GM23338 (cell line): Measurements from ENCODE around the gene FAM174C. TPM values are rescaled to one million over a fixed set of nuclear protein-coding genes. Genes with fewer than 3 reads are reported as not detected.

Experiments used
- ATAC-seq: fragments of 200-7000 bp; cut with Tn5 transposase; 3 replicates; pipeline ENCODE4 v1.9.1; 2020
- DNase-seq: peaks from one replicate; pipeline ENCODE4 v3.0.0-alpha.2; 2015; ENCODE audit warnings: low spot score
- H2AFZ ChIP-seq: fragments of 200-600 bp; sonication (generic); 2 replicates; pipeline ENCODE4 v1.8.0; 2016; ENCODE audit warnings: antibody characterized with exemption, mild to moderate bottlenecking, moderate library complexity
- H3F3A ChIP-seq: fragments of 200-600 bp; sonication (generic); replicated peaks from 2 replicates; pipeline ENCODE4 v1.8.0; 2017; ENCODE audit warnings: antibody characterized with exemption, mixed run types, low read depth
- H3K27ac ChIP-seq: fragments of 200-600 bp; sonication (generic); 2 replicates; pipeline ENCODE4 v1.6.1; 2016; ENCODE audit warnings: low read depth
- H3K27me3 ChIP-seq: fragments of 200-600 bp; sonication (generic); 2 replicates; pipeline ENCODE4 v1.8.0; 2016; ENCODE audit warnings: mild to moderate bottlenecking, mixed run types, moderate library complexity; ENCODE audit not compliant: insufficient read depth
- H3K36me3 ChIP-seq: fragments of 200-600 bp; sonication (generic); 2 replicates; pipeline ENCODE4 v1.8.0; 2016; ENCODE audit warnings: mild to moderate bottlenecking; ENCODE audit not compliant: insufficient read depth
- H3K4me1 ChIP-seq: fragments of 200-600 bp; sonication (generic); 2 replicates; pipeline ENCODE4 v1.8.0; 2016; ENCODE audit warnings: mild to moderate bottlenecking, moderate library complexity; ENCODE audit not compliant: insufficient read depth
- H3K4me2 ChIP-seq: fragments of 200-600 bp; sonication (generic); 2 replicates; pipeline ENCODE4 v1.7.1; 2017; ENCODE audit warnings: mixed run types
- H3K4me3 ChIP-seq: fragments of 200-600 bp; sonication (generic); 2 replicates; pipeline ENCODE4 v1.6.1; 2016; ENCODE audit warnings: mixed run types
- H3K79me2 ChIP-seq: fragments of 200-600 bp; sonication (generic); replicated peaks from 2 replicates; pipeline ENCODE4 v1.8.0; 2017; ENCODE audit warnings: mild to moderate bottlenecking; ENCODE audit not compliant: insufficient read depth
- H3K9me2 ChIP-seq: fragments of 200-600 bp; sonication (generic); 2 replicates; pipeline ENCODE4 v1.8.0; 2017; ENCODE audit not compliant: insufficient read depth
- H4K20me1 ChIP-seq: fragments of 200-600 bp; sonication (generic); replicated peaks from 2 replicates; pipeline ENCODE4 v1.8.0; 2017; ENCODE audit warnings: mild to moderate bottlenecking; ENCODE audit not compliant: insufficient read depth
- H3K27ac Mint-ChIP-seq: 2 replicates; pipeline ENCODE4 v1.8.0; 2020; ENCODE audit warnings: inconsistent platforms, mild to moderate bottlenecking, moderate library complexity, mixed read lengths
- H3K27me3 Mint-ChIP-seq: 3 replicates; pipeline ENCODE4 v1.8.0; 2022; ENCODE audit warnings: low read depth, mild to moderate bottlenecking, moderate library complexity, mixed read lengths, inconsistent platforms; ENCODE audit not compliant: insufficient read depth, poor library complexity
- H3K36me3 Mint-ChIP-seq: 3 replicates; pipeline ENCODE4 v1.8.0; 2021; ENCODE audit warnings: low read depth, mild to moderate bottlenecking, inconsistent platforms, moderate library complexity, mixed read lengths
- H3K4me1 Mint-ChIP-seq: 3 replicates; pipeline ENCODE4 v1.8.0; 2020; ENCODE audit warnings: mild to moderate bottlenecking, inconsistent platforms, mixed read lengths
- H3K4me3 Mint-ChIP-seq: 3 replicates; pipeline ENCODE4 v1.8.0; 2021; ENCODE audit warnings: moderate library complexity, mild to moderate bottlenecking, inconsistent platforms, mixed read lengths
- H3K9me3 Mint-ChIP-seq: 3 replicates; pipeline ENCODE4 v1.8.0; 2020; ENCODE audit warnings: moderate library complexity, mild to moderate bottlenecking, inconsistent platforms, mixed read lengths
- CREB1 ChIP-seq: fragments of 250-450 bp; sonication (Bioruptor Pico); IDR thresholded peaks from 2 replicates; pipeline ENCODE4 v1.5.0; 2020; ENCODE audit warnings: low read depth, mild to moderate bottlenecking, moderate library complexity
- CTCF ChIP-seq, 2 experiments: fragments of 200-600 bp in 1 of 2; sonication (generic) in 1 of 2; conservative IDR thresholded peaks; 2 replicates each; pipeline versions ENCODE4 v1.5.1 to v1.6.1; 2016 to 2017; ENCODE audit warnings: antibody characterized with exemption in 2 of 2, low read depth in 2 of 2, mild to moderate bottlenecking in 2 of 2, moderate library complexity in 1 of 2
- ETS1 ChIP-seq: IDR thresholded peaks from 2 replicates; pipeline ENCODE4 v1.6.1; 2016; ENCODE audit warnings: antibody characterized with exemption
- EZH2 ChIP-seq: fragments of 200-600 bp; sonication (generic); IDR thresholded peaks from one replicate; pipeline ENCODE4 v1.8.0; 2017; ENCODE audit warnings: antibody characterized with exemption, mild to moderate bottlenecking, low read depth; ENCODE audit not compliant: unreplicated experiment
- EZH2phosphoT487 ChIP-seq: fragments of 200-600 bp; sonication (generic); IDR thresholded peaks from one replicate; pipeline ENCODE4 v1.8.1; 2018; ENCODE audit warnings: antibody characterized with exemption; ENCODE audit not compliant: unreplicated experiment
- JUNB ChIP-seq: IDR thresholded peaks from one replicate; pipeline ENCODE4 v1.6.1; 2016; ENCODE audit warnings: antibody characterized with exemption; ENCODE audit not compliant: unreplicated experiment
- NANOG ChIP-seq: IDR thresholded peaks from 2 replicates; pipeline ENCODE4 v1.6.1; 2016; ENCODE audit warnings: antibody characterized with exemption, borderline replicate concordance
- POLR2AphosphoS5 ChIP-seq: IDR thresholded peaks from 2 replicates; pipeline ENCODE4 v1.6.1; 2016; ENCODE audit warnings: antibody characterized with exemption, low read depth
- REST ChIP-seq: IDR thresholded peaks from one replicate; pipeline ENCODE4 v1.6.1; 2018; ENCODE audit warnings: antibody characterized with exemption; ENCODE audit not compliant: unreplicated experiment
- STAT1 ChIP-seq: IDR thresholded peaks from one replicate; pipeline ENCODE4 v1.6.1; 2016; ENCODE audit warnings: antibody characterized with exemption; ENCODE audit not compliant: unreplicated experiment
- ZNF114 ChIP-seq: fragments of 250-450 bp; sonication (Bioruptor Pico); IDR thresholded peaks from 2 replicates; pipeline ENCODE4 v1.5.0; 2020; ENCODE audit warnings: mild to moderate bottlenecking, moderate library complexity
- ZNF331 ChIP-seq: fragments of 250-450 bp; sonication (Bioruptor Pico); IDR thresholded peaks from 2 replicates; pipeline ENCODE4 v1.5.0; 2020; ENCODE audit warnings: low read depth, mild to moderate bottlenecking, moderate library complexity
- polyA plus RNA-seq: library from polyadenylated mRNA; unstranded; fragments of >200 nt; fragmentation: Nextera tagmentation; extraction: Ambion mirVana; gene quantifications from 2 replicates; pipeline ENCODE4 v1.2.1, GENCODE V29; 2016
- total RNA-seq: library from RNA; depleted of rRNA; stranded (reverse); fragments of >200 nt; shearing (Covaris generic); gene quantifications from 2 replicates; pipeline ENCODE4 v1.2.3, GENCODE V29; 2014
- TF ChIP-seq, protein P1 (sequence below): fragments of 250-450 bp; sonication (Bioruptor Pico); IDR thresholded peaks from 2 replicates; pipeline ENCODE4 v1.5.0; 2020; ENCODE audit warnings: mild to moderate bottlenecking, moderate library complexity

FAM174C gene
- total and polyA plus RNA-seq, 2 experiments from 2014 or later = 60.4 to 68.0 TPM

DNA sequence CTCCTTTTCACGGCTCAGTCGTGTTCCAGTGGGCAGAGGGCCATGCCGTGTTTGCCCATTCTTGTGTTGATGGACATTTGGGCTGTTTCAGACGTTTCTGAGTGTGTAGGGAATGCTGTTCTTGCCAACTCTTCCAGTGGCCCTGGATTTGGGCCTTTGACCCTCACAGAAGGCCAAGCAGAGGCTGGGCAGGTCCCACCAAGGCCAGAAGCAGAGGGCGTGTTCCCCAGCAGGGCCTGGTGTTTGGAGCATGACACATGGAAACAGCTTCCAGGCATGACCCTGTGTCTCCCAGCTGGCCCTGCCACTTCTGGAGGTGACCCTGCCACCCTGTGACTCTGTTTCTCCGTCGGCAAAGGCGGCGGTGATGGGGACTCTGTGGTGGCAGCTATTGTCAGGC, 46.2 kb downstream of the FAM174C start:
- Histone ChIP-seq H3K36me3 (no peaks in the 10 kb centered on the region), H2AFZ (no peak overlapping the region), H3K9me2 (no peaks in the 10 kb centered on the region), H4K20me1 (no peaks in the 10 kb centered on the region), H3K4me2 (no peak overlapping the region), H3K27ac (no peak overlapping the region), H3K79me2 (no peaks in the 10 kb centered on the region), H3K27me3 (peaks cover 13% of the 10 kb centered on the region; the same call in 1 of the 2 replicates), H3K4me3 (no peak overlapping the region), H3F3A (no peaks in the 10 kb centered on the region), H3K4me1 (no peaks in the 10 kb centered on the region)
- TF ChIP-seq CTCF (conservative IDR thresholded peaks at IDR 0.05; ENCODE audit: low read depth in 2 of 2) (no peak), REST (no peak), POLR2AphosphoS5 (no peak), CREB1 (no peak), STAT1 (no peak), ZNF114 (CRISPR knock-in tag) (no peak), ZNF331 (CRISPR knock-in tag) (no peak), NANOG (no peak), JUNB (no peak), ETS1 (no peak), EZH2 (no peak), EZH2phosphoT487 (no peak)
- TF ChIP-seq, protein P1, sequence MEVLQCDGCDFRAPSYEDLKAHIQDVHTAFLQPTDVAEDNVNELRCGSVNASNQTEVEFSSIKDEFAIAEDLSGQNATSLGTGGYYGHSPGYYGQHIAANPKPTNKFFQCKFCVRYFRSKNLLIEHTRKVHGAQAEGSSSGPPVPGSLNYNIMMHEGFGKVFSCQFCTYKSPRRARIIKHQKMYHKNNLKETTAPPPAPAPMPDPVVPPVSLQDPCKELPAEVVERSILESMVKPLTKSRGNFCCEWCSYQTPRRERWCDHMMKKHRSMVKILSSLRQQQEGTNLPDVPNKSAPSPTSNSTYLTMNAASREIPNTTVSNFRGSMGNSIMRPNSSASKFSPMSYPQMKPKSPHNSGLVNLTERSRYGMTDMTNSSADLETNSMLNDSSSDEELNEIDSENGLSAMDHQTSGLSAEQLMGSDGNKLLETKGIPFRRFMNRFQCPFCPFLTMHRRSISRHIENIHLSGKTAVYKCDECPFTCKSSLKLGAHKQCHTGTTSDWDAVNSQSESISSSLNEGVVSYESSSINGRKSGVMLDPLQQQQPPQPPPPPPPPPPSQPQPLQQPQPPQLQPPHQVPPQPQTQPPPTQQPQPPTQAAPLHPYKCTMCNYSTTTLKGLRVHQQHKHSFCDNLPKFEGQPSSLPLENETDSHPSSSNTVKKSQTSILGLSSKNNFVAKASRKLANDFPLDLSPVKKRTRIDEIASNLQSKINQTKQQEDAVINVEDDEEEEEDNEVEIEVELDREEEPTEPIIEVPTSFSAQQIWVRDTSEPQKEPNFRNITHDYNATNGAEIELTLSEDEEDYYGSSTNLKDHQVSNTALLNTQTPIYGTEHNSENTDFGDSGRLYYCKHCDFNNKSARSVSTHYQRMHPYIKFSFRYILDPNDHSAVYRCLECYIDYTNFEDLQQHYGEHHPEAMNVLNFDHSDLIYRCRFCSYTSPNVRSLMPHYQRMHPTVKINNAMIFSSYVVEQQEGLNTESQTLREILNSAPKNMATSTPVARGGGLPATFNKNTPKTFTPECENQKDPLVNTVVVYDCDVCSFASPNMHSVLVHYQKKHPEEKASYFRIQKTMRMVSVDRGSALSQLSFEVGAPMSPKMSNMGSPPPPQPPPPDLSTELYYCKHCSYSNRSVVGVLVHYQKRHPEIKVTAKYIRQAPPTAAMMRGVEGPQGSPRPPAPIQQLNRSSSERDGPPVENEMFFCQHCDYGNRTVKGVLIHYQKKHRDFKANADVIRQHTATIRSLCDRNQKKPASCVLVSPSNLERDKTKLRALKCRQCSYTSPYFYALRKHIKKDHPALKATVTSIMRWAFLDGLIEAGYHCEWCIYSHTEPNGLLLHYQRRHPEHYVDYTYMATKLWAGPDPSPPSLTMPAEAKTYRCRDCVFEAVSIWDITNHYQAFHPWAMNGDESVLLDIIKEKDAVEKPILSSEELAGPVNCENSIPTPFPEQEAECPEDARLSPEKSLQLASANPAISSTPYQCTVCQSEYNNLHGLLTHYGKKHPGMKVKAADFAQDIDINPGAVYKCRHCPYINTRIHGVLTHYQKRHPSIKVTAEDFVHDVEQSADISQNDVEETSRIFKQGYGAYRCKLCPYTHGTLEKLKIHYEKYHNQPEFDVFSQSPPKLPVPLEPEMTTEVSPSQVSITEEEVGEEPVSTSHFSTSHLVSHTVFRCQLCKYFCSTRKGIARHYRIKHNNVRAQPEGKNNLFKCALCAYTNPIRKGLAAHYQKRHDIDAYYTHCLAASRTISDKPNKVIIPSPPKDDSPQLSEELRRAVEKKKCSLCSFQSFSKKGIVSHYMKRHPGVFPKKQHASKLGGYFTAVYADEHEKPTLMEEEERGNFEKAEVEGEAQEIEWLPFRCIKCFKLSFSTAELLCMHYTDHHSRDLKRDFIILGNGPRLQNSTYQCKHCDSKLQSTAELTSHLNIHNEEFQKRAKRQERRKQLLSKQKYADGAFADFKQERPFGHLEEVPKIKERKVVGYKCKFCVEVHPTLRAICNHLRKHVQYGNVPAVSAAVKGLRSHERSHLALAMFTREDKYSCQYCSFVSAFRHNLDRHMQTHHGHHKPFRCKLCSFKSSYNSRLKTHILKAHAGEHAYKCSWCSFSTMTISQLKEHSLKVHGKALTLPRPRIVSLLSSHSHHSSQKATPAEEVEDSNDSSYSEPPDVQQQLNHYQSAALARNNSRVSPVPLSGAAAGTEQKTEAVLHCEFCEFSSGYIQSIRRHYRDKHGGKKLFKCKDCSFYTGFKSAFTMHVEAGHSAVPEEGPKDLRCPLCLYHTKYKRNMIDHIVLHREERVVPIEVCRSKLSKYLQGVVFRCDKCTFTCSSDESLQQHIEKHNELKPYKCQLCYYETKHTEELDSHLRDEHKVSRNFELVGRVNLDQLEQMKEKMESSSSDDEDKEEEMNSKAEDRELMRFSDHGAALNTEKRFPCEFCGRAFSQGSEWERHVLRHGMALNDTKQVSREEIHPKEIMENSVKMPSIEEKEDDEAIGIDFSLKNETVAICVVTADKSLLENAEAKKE = no peak
- peaks cover 2% of the 10 kb centered on the region; the same call in 1 of the 3 replicates for H3K4me1 Mint-ChIP-seq
- ATAC-seq (no peak), DNase-seq (no peak)
- H3K4me3 Mint-ChIP-seq = no peak overlapping the region; the same call in 2 of the 3 replicates
- H3K27me3 Mint-ChIP-seq = peaks cover 24% of the 10 kb centered on the region
- no peaks in the 10 kb centered on the region for H3K9me3 Mint-ChIP-seq
- no peaks in the 10 kb centered on the region for H3K36me3 Mint-ChIP-seq
- H3K27ac Mint-ChIP-seq = no peak overlapping the region
